Measurements from ENCODE around the gene HTR7. TPM values are rescaled to one million over a fixed set of nuclear protein-coding genes. Genes with fewer than 3 reads are reported as not detected.
A peak's percentile ranks its signal among the peaks of the same experiment; 100 is the strongest.

HTR7 gene
- total RNA-seq, 4 donors from 2014 or later, result 0.19 to 2.0 (median 0.61) TPM

GRCh38 chr10:90779548-90779947, 78.3 kb downstream of the HTR7 start:
- ATAC-seq (ENCODE audit: low FRiP score), result no peak
- DNase-seq (ENCODE audit: low spot score), result no peak
- TF ChIP-seq CTCF (IDR thresholded peaks at IDR 0.05), result no peak

- TF ChIP-seq CTCF (IDR thresholded peaks at IDR 0.05), result no peak
- no peak for ATAC-seq (ENCODE audit: low FRiP score)
- no peak for DNase-seq (ENCODE audit: low spot score)
Measured at GRCh38 chr10:90777621-90778020, 80.2 kb downstream of the HTR7 start.

- TF ChIP-seq CTCF (IDR thresholded peaks at IDR 0.05), result no peak
- DNase-seq (ENCODE audit: low spot score) (no peak), ATAC-seq (ENCODE audit: low FRiP score) (no peak)
Measured at GRCh38 chr10:90775351-90776028, 82.3 kb downstream of the HTR7 start.

- no peak for DNase-seq (ENCODE audit: low spot score)
- TF ChIP-seq CTCF (IDR thresholded peaks at IDR 0.05), result no peak
- peak; percentile 10 for ATAC-seq (ENCODE audit: low FRiP score)
Measured at GRCh38 chr10:90769946-90770841, 87.6 kb downstream of the HTR7 start.

GRCh38 chr10:90751107-90751997, 106.5 kb downstream of the HTR7 start:
- DNase-seq (ENCODE audit: low spot score), result no peak
- no peak for ATAC-seq (ENCODE audit: low FRiP score)

More at GRCh38 chr10:90751107-90751997, 106.5 kb downstream of the HTR7 start:
- TF ChIP-seq CTCF (IDR thresholded peaks at IDR 0.05), result peak in 2 of 3 donors; percentile 3 to 24

Measured in omental fat pad (tissue), 4 donors.